HG02610 (cell line): Measurements from ENCODE around the gene SSC5D.

Experiments
- ATAC-seq: cut with Tn5 transposase; IDR thresholded peaks from one replicate; pipeline ENCODE4 v1.9.1; 2021; ENCODE audit warnings: mild to moderate bottlenecking, moderate library complexity; ENCODE audit not compliant: unreplicated experiment

Gene SSC5D

GRCh38 chr19:55552620-55553019 lies 64.4 kb downstream of the SSC5D start:
- no peak for ATAC-seq

- no peak for ATAC-seq
These were observed 65.3 kb downstream of the SSC5D start for GRCh38 chr19:55553217-55554182.

GRCh38 chr19:55554302-55554701 lies 66.1 kb downstream of the SSC5D start:
- ATAC-seq, result no peak

- no peak for ATAC-seq
These were observed 66.5 kb downstream of the SSC5D start for GRCh38 chr19:55554741-55555152.

GRCh38 chr19:55559684-55560083 lies 71.4 kb downstream of the SSC5D start:
- ATAC-seq, result no peak

GRCh38 chr19:55563261-55563690 lies 75.0 kb downstream of the SSC5D start:
- no peak for ATAC-seq

GRCh38 chr19:55566823-55567222 lies 78.6 kb downstream of the SSC5D start:
- no peak for ATAC-seq

- ATAC-seq, result no peak
These were observed 79.6 kb downstream of the SSC5D start for GRCh38 chr19:55567708-55568328.
